Hepatocyte (in vitro differentiated cells): Measurements from ENCODE around the gene ALOXE3. TPM values are rescaled to one million over a fixed set of nuclear protein-coding genes. Genes with fewer than 3 reads are reported as not detected.

Source experiments
- DNase-seq: peaks from one replicate; pipeline ENCODE4 v3.0.0-alpha.2; 2016; ENCODE audit warnings: low spot score
- H2AFZ ChIP-seq: fragments of 200-600 bp; sonication (generic); 2 replicates; pipeline ENCODE4 v1.6.0; 2016; ENCODE audit warnings: antibody characterized with exemption, mild to moderate bottlenecking
- H3K27ac ChIP-seq: fragments of 200-600 bp; sonication (generic); 2 replicates; pipeline ENCODE4 v1.5.1; 2016; ENCODE audit warnings: mild to moderate bottlenecking
- H3K27me3 ChIP-seq: fragments of 200-600 bp; sonication (generic); 2 replicates; pipeline ENCODE4 v1.6.1; 2016
- H3K36me3 ChIP-seq: fragments of 200-600 bp; sonication (generic); replicated peaks from 2 replicates; pipeline ENCODE4 v1.5.1; 2016; ENCODE audit warnings: low read depth; ENCODE audit not compliant: insufficient read depth
- H3K4me1 ChIP-seq: fragments of 200-600 bp; sonication (generic); 2 replicates; pipeline ENCODE4 v1.5.1; 2016; ENCODE audit warnings: mild to moderate bottlenecking, moderate library complexity; ENCODE audit not compliant: insufficient read depth
- H3K4me2 ChIP-seq: fragments of 200-600 bp; sonication (generic); 2 replicates; pipeline ENCODE4 v1.6.0; 2016
- H3K4me3 ChIP-seq: fragments of 200-600 bp; sonication (generic); 2 replicates; pipeline ENCODE4 v1.5.1; 2016; ENCODE audit warnings: mild to moderate bottlenecking
- H3K79me2 ChIP-seq: fragments of 200-600 bp; sonication (generic); 2 replicates; pipeline ENCODE4 v1.6.0; 2017; ENCODE audit warnings: mild to moderate bottlenecking
- H3K9me2 ChIP-seq: fragments of 200-600 bp; sonication (generic); replicated peaks from 2 replicates; pipeline ENCODE4 v1.6.0; 2017; ENCODE audit warnings: mild to moderate bottlenecking; ENCODE audit not compliant: insufficient read depth
- H3K9me3 ChIP-seq: fragments of 200-600 bp; sonication (generic); 2 replicates; pipeline ENCODE4 v1.5.1; 2016; ENCODE audit warnings: low read depth, mild to moderate bottlenecking
- H4K20me1 ChIP-seq: fragments of 200-600 bp; sonication (generic); 2 replicates; pipeline ENCODE4 v1.6.0; 2016; ENCODE audit warnings: mild to moderate bottlenecking; ENCODE audit not compliant: insufficient read depth, poor library complexity, severe bottlenecking
- CTCF ChIP-seq: fragments of 200-600 bp; sonication (generic); IDR thresholded peaks from 2 replicates; pipeline ENCODE4 v1.5.1; 2016; ENCODE audit warnings: antibody characterized with exemption, mild to moderate bottlenecking; ENCODE audit not compliant: poor library complexity
- EZH2 ChIP-seq: fragments of 200-600 bp; sonication (generic); IDR thresholded peaks from 2 replicates; pipeline ENCODE4 v1.6.1; 2016; ENCODE audit warnings: antibody characterized with exemption, mild to moderate bottlenecking, borderline replicate concordance
- EZH2phosphoT487 ChIP-seq: fragments of 200-600 bp; sonication (generic); IDR thresholded peaks from one replicate; pipeline ENCODE4 v1.6.1; 2018; ENCODE audit warnings: antibody characterized with exemption, mild to moderate bottlenecking, low read depth, moderate library complexity; ENCODE audit not compliant: unreplicated experiment, severe bottlenecking
- WGBS: methylation state at CpG from one replicate; pipeline ENCODE4 v1.1.6; 2016; ENCODE audit warnings: low lambda C conversion rate; ENCODE audit errors: missing lambda C conversion rate; 5-methylcytosine and 5-hydroxymethylcytosine counted together
- polyA plus RNA-seq: library from polyadenylated mRNA; unstranded; fragments of >200 nt; fragmentation: Nextera tagmentation; extraction: Ambion mirVana; gene quantifications from 2 replicates; pipeline ENCODE4 v1.2.1, GENCODE V29; 2016
- total RNA-seq: library from RNA; depleted of rRNA; stranded (reverse); fragments of >200 nt; gene quantifications from 2 replicates; pipeline ENCODE4 v1.2.3, GENCODE V29; 2014

ALOXE3 gene
- total and polyA plus RNA-seq, 2 experiments from 2014 or later = 0.77 to 1.5 TPM

DNA sequence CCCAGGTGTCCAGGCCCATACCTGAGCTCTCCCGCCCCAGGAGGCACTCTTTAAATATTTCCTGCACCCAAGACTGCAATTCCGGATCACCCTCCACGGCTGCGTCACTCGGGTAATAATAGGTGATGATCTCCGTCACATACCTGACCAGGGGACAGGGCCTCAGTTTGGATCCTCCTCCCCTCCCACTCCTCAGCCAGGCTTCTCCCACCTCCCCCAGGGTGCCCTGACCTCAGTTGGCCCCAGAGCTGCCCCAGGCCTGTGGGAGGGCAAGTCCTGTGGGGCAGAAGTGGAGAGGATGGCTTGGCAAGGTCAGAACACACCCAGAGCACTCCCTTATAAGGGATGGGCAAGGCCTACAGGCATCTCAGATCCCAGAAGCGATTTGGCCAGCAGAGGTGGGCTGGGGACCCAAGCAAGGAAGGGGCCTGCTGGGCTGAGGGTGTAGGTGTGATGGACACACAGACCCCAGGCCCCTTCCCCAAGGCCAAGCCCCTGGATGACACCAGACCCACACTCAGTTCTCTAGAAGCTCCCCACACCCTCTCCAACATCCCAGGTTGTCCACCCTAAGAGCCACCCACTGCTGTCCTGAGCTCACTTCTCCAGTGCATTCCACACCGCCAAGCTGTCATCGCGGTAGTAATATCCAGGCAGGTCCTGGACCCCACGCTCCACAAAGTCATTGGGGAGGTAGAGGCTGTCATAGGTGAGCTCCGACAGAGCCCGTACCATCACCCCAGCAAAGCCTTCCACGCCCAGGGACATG lies 42.6 kb downstream of the ALOXE3 start:
- H3K27ac ChIP-seq = no peak overlapping the region
- H3K27me3 ChIP-seq = peaks cover 52% of the 10 kb centered on the region
- no peaks in the 10 kb centered on the region for H3K9me3 ChIP-seq
- WGBS = 88% methylated on average over 14 of the region's 14 CpGs
- H3K79me2 ChIP-seq = no peaks in the 10 kb centered on the region
- no peaks in the 10 kb centered on the region for H3K9me2 ChIP-seq
- no peak for DNase-seq
- H2AFZ ChIP-seq = no peak overlapping the region
- H3K4me2 ChIP-seq = no peak overlapping the region
- peaks cover 20% of the 10 kb centered on the region for H3K4me1 ChIP-seq
- no peak overlapping the region for H3K4me3 ChIP-seq
- TF ChIP-seq EZH2phosphoT487 (no peak), EZH2 (no peak), CTCF (no peak)
- no peaks in the 10 kb centered on the region for H4K20me1 ChIP-seq
- H3K36me3 ChIP-seq = no peaks in the 10 kb centered on the region

DNA sequence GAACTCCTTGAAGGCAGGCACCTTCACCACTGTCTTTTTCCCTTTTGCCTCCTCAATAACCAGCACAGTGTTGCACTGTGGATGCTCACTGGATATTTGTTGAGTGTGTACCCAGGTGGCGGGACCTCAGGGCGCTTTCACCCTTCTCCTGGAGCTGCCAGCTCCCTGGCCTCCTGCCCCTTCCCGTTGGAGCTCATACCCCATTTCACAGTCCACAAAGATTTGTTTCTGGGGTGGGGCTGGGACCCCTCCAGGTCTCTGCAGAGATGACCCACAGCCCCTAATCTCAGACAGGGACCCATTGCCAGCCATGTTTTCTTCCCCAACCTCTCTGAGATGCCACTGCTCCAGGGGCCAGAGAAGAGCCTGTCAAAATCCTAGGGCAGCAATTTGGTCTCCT lies 43.2 kb downstream of the ALOXE3 start:
- peaks cover 56% of the 10 kb centered on the region for H3K27me3 ChIP-seq
- no peak overlapping the region for H3K4me3 ChIP-seq
- H4K20me1 ChIP-seq = no peaks in the 10 kb centered on the region
- no peak overlapping the region for H3K27ac ChIP-seq
- TF ChIP-seq CTCF (no peak), EZH2phosphoT487 (no peak), EZH2 (no peak)
- H3K9me3 ChIP-seq = no peaks in the 10 kb centered on the region
- no peaks in the 10 kb centered on the region for H3K36me3 ChIP-seq
- no peak overlapping the region for H3K4me2 ChIP-seq
- no peaks in the 10 kb centered on the region for H3K9me2 ChIP-seq
- no peak for DNase-seq
- H2AFZ ChIP-seq = no peak overlapping the region
- peaks cover 16% of the 10 kb centered on the region for H3K4me1 ChIP-seq
- WGBS = 90% methylated on average over 3 of the region's 3 CpGs
- H3K79me2 ChIP-seq = no peaks in the 10 kb centered on the region

- Histone ChIP-seq H4K20me1 (no peaks in the 10 kb centered on the region), H3K27me3 (peaks cover 56% of the 10 kb centered on the region), H3K4me1 (peaks cover 15% of the 10 kb centered on the region), H3K9me2 (no peaks in the 10 kb centered on the region), H3K79me2 (no peaks in the 10 kb centered on the region), H3K9me3 (no peaks in the 10 kb centered on the region), H2AFZ (no peak overlapping the region), H3K4me3 (no peak overlapping the region), H3K36me3 (no peaks in the 10 kb centered on the region), H3K27ac (no peak overlapping the region), H3K4me2 (no peak overlapping the region)
- DNase-seq = no peak
- no peak for TF ChIP-seq EZH2phosphoT487
- TF ChIP-seq EZH2 = no peak
- TF ChIP-seq CTCF = no peak
- WGBS = 68% methylated on average over 7 of the region's 7 CpGs
These were observed 43.8 kb downstream of the ALOXE3 start for GRCh38 chr17:8074554-8074953.
